Measurements from ENCODE around the gene HSPBAP1. TPM values are rescaled to one million over a fixed set of nuclear protein-coding genes. Genes with fewer than 3 reads are reported as not detected.

Gene HSPBAP1
- total and polyA plus RNA-seq, 2 of the 4 experiments (the other 2 are of a cell fraction) = 2.6 to 4.8 TPM

- WGBS, 2 experiments (ENCODE audit: extremely low coverage in 2 of 2, insufficient read length in 1 of 2) = 20% methylated on average over 1 of the region's 1 CpG; no CpG with 5 or more reads in 1 of the 2 experiments
- ATAC-seq (ENCODE audit: low read depth) (peak; percentile 79), DNase-seq (peak; percentile 85)
- POLR2A ChIA-PET (ENCODE audit: unreplicated experiment) = no interaction called here
- dilution Hi-C loops (cut with HindIII; ENCODE audit: low sequenced_read_pairs, unreplicated experiment) = no loop called here
- Histone ChIP-seq H3K18ac (ENCODE audit: low read depth, low read length) (no peak overlapping the region), H2AFZ (replicated peaks; ENCODE audit: low read length, poor library complexity) (no peak overlapping the region), H3K4me1 (ENCODE audit: control insufficient read depth, insufficient read depth, low read length) (peaks cover 3% of the 10 kb centered on the region), H3K23ac (ENCODE audit: low read depth, low read length) (no peak overlapping the region), H3K9ac (ENCODE audit: low read depth, low read length) (no peak overlapping the region), H2AK9ac (replicated peaks; ENCODE audit: low read depth, low read length, poor library complexity) (no peak overlapping the region), H3K4me3 (ENCODE audit: insufficient read depth, low read depth, low read length) (no peak overlapping the region), H2BK5ac (ENCODE audit: low read depth, low read length, poor library complexity, severe bottlenecking) (no peak overlapping the region), H3K36me3 (ENCODE audit: control insufficient read depth, insufficient read depth, low read length) (no peaks in the 10 kb centered on the region), H3K27me3 (ENCODE audit: control insufficient read depth, insufficient read depth, low read length) (no peaks in the 10 kb centered on the region), H3K4ac (ENCODE audit: low read depth, low read length) (no peak overlapping the region), H4K5ac (ENCODE audit: low read depth, low read length) (no peak overlapping the region), H3K9me3 (ENCODE audit: control insufficient read depth, insufficient read depth, low read length) (no peaks in the 10 kb centered on the region), H3K79me1 (ENCODE audit: low read depth in 1 of 2, low read length in 2 of 2) (peaks cover 0 to 8% of the 10 kb centered on the region in 2 experiments; a peak in 1 of 4 replicates), H4K20me1 (ENCODE audit: insufficient read depth, low read length) (no peaks in the 10 kb centered on the region; the same call in 1 of the 2 replicates), H4K91ac (ENCODE audit: insufficient read depth, low read depth, low read length) (no peak overlapping the region), H2AK5ac (ENCODE audit: low read depth, low read length) (no peak overlapping the region), H3K4me2 (ENCODE audit: low read depth, low read length) (no peak overlapping the region), H3K9me1 (ENCODE audit: insufficient read depth, low read length) (peaks cover 4% of the 10 kb centered on the region; the same call in 1 of the 2 replicates), H2BK20ac (ENCODE audit: low read depth, low read length) (no peak overlapping the region), H4K8ac (ENCODE audit: low read depth in 2 of 2, low read length in 2 of 2) (no peak overlapping the region), H3K14ac (replicated peaks; ENCODE audit: low read depth, low read length) (no peak overlapping the region), H2BK15ac (ENCODE audit: low read depth, low read length) (no peak overlapping the region), H2BK120ac (ENCODE audit: low read depth, low read length) (no peak overlapping the region), H3K27ac (ENCODE audit: insufficient read depth, low read length) (no peak overlapping the region), H3K56ac (ENCODE audit: extremely low read depth, insufficient read depth, low read length) (no peak overlapping the region)
- no peak for TF ChIP-seq RFX5 (IDR thresholded peaks at IDR 0.05; ENCODE audit: low read depth, low read length)
- no peak for TF ChIP-seq MAFK (IDR thresholded peaks at IDR 0.05; ENCODE audit: low read depth, low read length)
- 0 out of 2 replicates have a peak, but pooled peaks have one; percentile 2 for TF ChIP-seq CTCF (conservative IDR thresholded peaks at IDR 0.05; ENCODE audit: low read depth, low read length)
- peak; percentile 44; the same call in 1 of the 2 replicates for TF ChIP-seq FOS (IDR thresholded peaks at IDR 0.05; ENCODE audit: low read depth, low read length)
- TF ChIP-seq CEBPB (IDR thresholded peaks at IDR 0.05; ENCODE audit: low read depth, low read length) = peak; percentile 97
- peak; percentile 22 for TF ChIP-seq RCOR1 (IDR thresholded peaks at IDR 0.05; ENCODE audit: insufficient replicate concordance, low read length)
- no peak for TF ChIP-seq MXI1 (IDR thresholded peaks at IDR 0.05; ENCODE audit: borderline replicate concordance, low read depth, low read length)
- intact Hi-C loops (cut with micrococcal nuclease) = no loop called here
- CTCF ChIA-PET = no interaction called here
- in situ Hi-C loops (cut with MboI; ENCODE audit: low sequenced_read_pairs) = no loop called here
- BruUV-seq (replicated peaks) = no TSS peak
Measured at GRCh38 chr3:122784436-122784835, 9.2 kb downstream of the HSPBAP1 start.
